Liver (tissue), 9 donors: ENCODE measurements around the gene GFRA3. TPM values are rescaled to one million over a fixed set of nuclear protein-coding genes. Genes with fewer than 3 reads are reported as not detected.
A peak's percentile ranks its signal among the peaks of the same experiment; 100 is the strongest.

ENCODE experiments used
- DNase-seq: peaks from one replicate; pipeline ENCODE4 v3.0.0-alpha.2; 2017; ENCODE audit warnings: low spot score
- H3K27ac ChIP-seq, 2 donors: one replicate each; pipeline ENCODE4 v1.7.0; 2013; ENCODE audit warnings: inconsistent platforms in 2 of 2, low read length in 2 of 2, control low read depth in 1 of 2, low read depth in 1 of 2, mild to moderate bottlenecking in 1 of 2
- H3K27me3 ChIP-seq, 4 donors: one replicate each; pipeline versions ENCODE4 v1.6.1 to v1.7.0; 2013; ENCODE audit warnings: low read length in 3 of 4, inconsistent platforms in 1 of 4, mild to moderate bottlenecking in 1 of 4, moderate library complexity in 1 of 4; ENCODE audit not compliant: control insufficient read depth in 4 of 4, insufficient read depth in 4 of 4
- H3K36me3 ChIP-seq, 4 donors: one replicate each; pipeline versions ENCODE4 v1.6.1 to v1.7.0; 2013; ENCODE audit warnings: low read length in 3 of 4, mild to moderate bottlenecking in 3 of 4, low read depth in 1 of 4, moderate library complexity in 1 of 4; ENCODE audit not compliant: control insufficient read depth in 4 of 4, insufficient read depth in 3 of 4
- H3K4me1 ChIP-seq, 4 donors: one replicate each; pipeline versions ENCODE4 v1.6.1 to v1.7.0; 2013; ENCODE audit warnings: low read length in 3 of 4, mild to moderate bottlenecking in 3 of 4, moderate library complexity in 1 of 4; ENCODE audit not compliant: control insufficient read depth in 4 of 4, insufficient read depth in 4 of 4
- H3K4me3 ChIP-seq, 3 donors: one replicate each; pipeline versions ENCODE4 v1.6.1 to v1.7.0; 2013; ENCODE audit warnings: low read length in 3 of 3, control low read depth in 1 of 3, low read depth in 1 of 3, mild to moderate bottlenecking in 1 of 3
- H3K9ac ChIP-seq, 2 donors: one replicate each; pipeline ENCODE4 v1.7.0; 2013; ENCODE audit warnings: low read length in 2 of 2, mild to moderate bottlenecking in 2 of 2, moderate library complexity in 2 of 2, control low read depth in 1 of 2, low read depth in 1 of 2
- H3K9me3 ChIP-seq, 4 donors: one replicate each; pipeline versions ENCODE4 v1.6.1 to v1.7.0; 2013; ENCODE audit warnings: low read length in 3 of 4; ENCODE audit not compliant: control insufficient read depth in 4 of 4
- ATF3 ChIP-seq: IDR thresholded peaks from 2 replicates; pipeline ENCODE4 v1.6.1; 2016; ENCODE audit warnings: antibody characterized with exemption
- CTCF ChIP-seq: fragments of 150-350 bp; IDR thresholded peaks from 2 replicates; pipeline ENCODE4 v1.5.1; 2017; ENCODE audit warnings: improper control_type of control experiment, low read depth, low read length; ENCODE audit not compliant: missing input control
- FOXA1 ChIP-seq: IDR thresholded peaks from 2 replicates; pipeline ENCODE4 v1.6.1; 2016; ENCODE audit warnings: antibody characterized with exemption
- FOXA2 ChIP-seq: IDR thresholded peaks from 2 replicates; pipeline ENCODE4 v1.6.1; 2016; ENCODE audit warnings: antibody characterized with exemption
- GABPA ChIP-seq, 2 donors: IDR thresholded peaks in 1 of 2; conservative IDR thresholded peaks in 1 of 2; 2 replicates each; pipeline ENCODE4 v1.6.1; 2016; ENCODE audit warnings: antibody characterized with exemption in 2 of 2, mild to moderate bottlenecking in 1 of 2, moderate library complexity in 1 of 2
- HNF4A ChIP-seq, 2 donors: conservative IDR thresholded peaks; 2 replicates each; pipeline ENCODE4 v1.6.1; 2016; ENCODE audit warnings: antibody characterized with exemption in 2 of 2, mild to moderate bottlenecking in 2 of 2
- HNF4G ChIP-seq: IDR thresholded peaks from 2 replicates; pipeline ENCODE4 v1.6.1; 2016; ENCODE audit warnings: antibody characterized with exemption
- JUND ChIP-seq, 2 donors: IDR thresholded peaks; 2 replicates each; pipeline ENCODE4 v1.6.1; 2016; ENCODE audit warnings: antibody characterized with exemption in 2 of 2
- MAX ChIP-seq: IDR thresholded peaks from 2 replicates; pipeline ENCODE4 v1.6.1; 2016; ENCODE audit warnings: antibody characterized with exemption
- NR2F2 ChIP-seq: IDR thresholded peaks from 2 replicates; pipeline ENCODE4 v1.6.1; 2016; ENCODE audit warnings: antibody characterized with exemption
- RAD21 ChIP-seq, 2 donors: IDR thresholded peaks; 2 replicates each; pipeline ENCODE4 v1.6.1; 2016; ENCODE audit warnings: antibody characterized with exemption in 2 of 2, mild to moderate bottlenecking in 2 of 2
- RXRA ChIP-seq, 2 donors: IDR thresholded peaks; 2 replicates each; pipeline ENCODE4 v1.6.1; 2017 to 2018; ENCODE audit warnings: antibody characterized with exemption in 2 of 2, mild to moderate bottlenecking in 1 of 2
- SP1 ChIP-seq: IDR thresholded peaks from 2 replicates; pipeline ENCODE4 v1.6.1; 2018; ENCODE audit warnings: antibody characterized with exemption, mild to moderate bottlenecking
- TAF1 ChIP-seq: conservative IDR thresholded peaks from 2 replicates; pipeline ENCODE4 v1.6.1; 2016; ENCODE audit warnings: antibody characterized with exemption, mild to moderate bottlenecking
- YY1 ChIP-seq: IDR thresholded peaks from 2 replicates; pipeline ENCODE4 v1.6.1; 2016; ENCODE audit warnings: antibody characterized with exemption, mild to moderate bottlenecking
- ZBTB33 ChIP-seq: IDR thresholded peaks from 2 replicates; pipeline ENCODE4 v1.6.1; 2016; ENCODE audit warnings: antibody characterized with exemption
- WGBS: extraction: QIAGEN DNeasy Blood & Tissue Kit; methylation state at CpG from one replicate; pipeline ENCODE4 v1.1.7; 2013; 5-methylcytosine and 5-hydroxymethylcytosine counted together
- polyA plus RNA-seq, 2 donors: library from polyadenylated mRNA; stranded (reverse) in 1 of 2; unstranded in 1 of 2; fragments of 200-250 nt in 1 of 2; fragments of >200 nt in 1 of 2; fragmentation: Nextera tagmentation in 1 of 2; extraction: Ambion mirVana in 1 of 2; gene quantifications; one replicate each; pipeline versions ENCODE4 v1.2.1 to v1.2.3, GENCODE V29; 2013 to 2015
- total RNA-seq, 2 donors: library from RNA; depleted of rRNA; stranded (reverse); fragments of >200 nt; gene quantifications; one replicate each; pipeline ENCODE4 v1.2.3, GENCODE V29; 2014
- donor health status: healthy.
- donor health status: healthy.
- donor health status: healthy.
- donor health status: healthy.
- donor health status: healthy.

GFRA3 gene
- total and polyA plus RNA-seq, 4 donors = 0.18 to 1.9 (median 0.36) TPM

- DNase-seq = no peak
- no peak for TF ChIP-seq HNF4G
- no peak for TF ChIP-seq FOXA2
- TF ChIP-seq NR2F2 = no peak
- TF ChIP-seq RAD21 (IDR thresholded peaks at IDR 0.05) = no peak
- TF ChIP-seq RXRA (IDR thresholded peaks at IDR 0.05) = no peak
- TF ChIP-seq TAF1 = no peak
- Histone ChIP-seq H3K4me3 (no peak overlapping the region), H3K27ac (no peak overlapping the region), H3K4me1 (peaks cover 2 to 16% (median 6%) of the 10 kb centered on the region in 4 donors), H3K9me3 (no peaks in the 10 kb centered on the region), H3K36me3 (no peaks in the 10 kb centered on the region), H3K9ac (no peak overlapping the region), H3K27me3 (no peaks in the 10 kb centered on the region)
- 91% methylated on average over 4 of the region's 4 CpGs for WGBS
Measured at GRCh38 chr5:138246334-138246733, 28.1 kb downstream of the GFRA3 start.

- Histone ChIP-seq H3K9me3 (no peaks in the 10 kb centered on the region), H3K4me3 (no peak overlapping the region), H3K27ac (no peak overlapping the region), H3K4me1 (peaks cover 2 to 21% (median 8%) of the 10 kb centered on the region in 4 donors), H3K9ac (no peak overlapping the region), H3K36me3 (no peaks in the 10 kb centered on the region), H3K27me3 (no peaks in the 10 kb centered on the region)
- 11% methylated on average over 1 of the region's 1 CpG for WGBS
- TF ChIP-seq GABPA (IDR thresholded peaks at IDR 0.05 in 1 of 2, conservative IDR thresholded peaks at IDR 0.05 in 1 of 2) = no peak
- TF ChIP-seq RAD21 (IDR thresholded peaks at IDR 0.05) = no peak
- TF ChIP-seq ATF3 = no peak
- TF ChIP-seq FOXA2 = no peak
- TF ChIP-seq NR2F2 = no peak
- TF ChIP-seq FOXA1 = no peak
- no peak for TF ChIP-seq TAF1
- no peak for TF ChIP-seq HNF4A (conservative IDR thresholded peaks at IDR 0.05)
- no peak for TF ChIP-seq JUND (IDR thresholded peaks at IDR 0.05)
- TF ChIP-seq SP1 = no peak
- TF ChIP-seq CTCF = no peak
- DNase-seq = peak; percentile 41
Measured at GRCh38 chr5:138245717-138246116, 28.7 kb downstream of the GFRA3 start.

GRCh38 chr5:138243794-138244193 is 30.6 kb downstream of the GFRA3 start:
- no peak for DNase-seq

More at GRCh38 chr5:138243794-138244193, 30.6 kb downstream of the GFRA3 start:
- Histone ChIP-seq H3K4me1 (peaks cover 2 to 21% (median 8%) of the 10 kb centered on the region in 4 donors), H3K9ac (no peak overlapping the region), H3K4me3 (no peak overlapping the region), H3K9me3 (no peaks in the 10 kb centered on the region), H3K27me3 (no peaks in the 10 kb centered on the region), H3K36me3 (no peaks in the 10 kb centered on the region), H3K27ac (no peak overlapping the region)
- 75% methylated on average over 2 of the region's 2 CpGs for WGBS
- TF ChIP-seq ZBTB33 (no peak), ATF3 (no peak), SP1 (no peak), RXRA (IDR thresholded peaks at IDR 0.05) (no peak), CTCF (no peak), HNF4G (no peak), YY1 (no peak), MAX (no peak)
